Aorta (tissue), 5 donors: ENCODE measurements around the gene CBY1. TPM values are rescaled to one million over a fixed set of nuclear protein-coding genes. Genes with fewer than 3 reads are reported as not detected.
"Not testable (repeated sequence)": the region's sequence is repeated elsewhere in the genome, so short reads cannot be mapped to it uniquely, and the experiment has no call there.

Source experiments
- ATAC-seq: fragments of 200-7000 bp; cut with Tn5 transposase; one replicate; pipeline ENCODE4 v1.9.1; 2022; ENCODE audit warnings: moderate library complexity; ENCODE audit not compliant: low FRiP score
- DNase-seq, 2 donors: peaks; one replicate each; pipeline ENCODE4 v3.0.0-alpha.2; 2020
- H3K27ac ChIP-seq, 2 donors: one replicate each; pipeline ENCODE4 v1.5.1; 2013; ENCODE audit warnings: low read length in 2 of 2, mild to moderate bottlenecking in 2 of 2, moderate library complexity in 2 of 2, control low read depth in 1 of 2, inconsistent platforms in 1 of 2, low read depth in 1 of 2
- H3K27me3 ChIP-seq, 2 donors: one replicate each; pipeline ENCODE4 v1.6.1; 2013; ENCODE audit warnings: control low read depth in 1 of 2, low read length in 1 of 2, mild to moderate bottlenecking in 1 of 2, moderate library complexity in 1 of 2; ENCODE audit not compliant: insufficient read depth in 2 of 2, control insufficient read depth in 1 of 2
- H3K36me3 ChIP-seq, 2 donors: one replicate each; pipeline ENCODE4 v1.6.1; 2013; ENCODE audit warnings: control low read depth in 1 of 2, low read length in 1 of 2, mild to moderate bottlenecking in 1 of 2; ENCODE audit not compliant: insufficient read depth in 2 of 2, control insufficient read depth in 1 of 2
- H3K4me1 ChIP-seq, 2 donors: one replicate each; pipeline ENCODE4 v1.6.1; 2013; ENCODE audit warnings: low read length in 2 of 2, control low read depth in 1 of 2, mild to moderate bottlenecking in 1 of 2, moderate library complexity in 1 of 2; ENCODE audit not compliant: insufficient read depth in 2 of 2, control insufficient read depth in 1 of 2
- H3K4me3 ChIP-seq, 2 donors: one replicate each; pipeline ENCODE4 v1.5.1; 2013; ENCODE audit warnings: low read length in 2 of 2, control low read depth in 1 of 2, mild to moderate bottlenecking in 1 of 2
- H3K9me3 ChIP-seq: one replicate; pipeline ENCODE4 v1.6.1; 2013; ENCODE audit warnings: mild to moderate bottlenecking, low read length; ENCODE audit not compliant: control insufficient read depth
- WGBS, 2 donors: extraction: QIAGEN DNeasy Blood & Tissue Kit; methylation state at CpG; one replicate each; pipeline ENCODE4 v1.1.7; 2013; 5-methylcytosine and 5-hydroxymethylcytosine counted together
- intact Hi-C, 2 donors: fragments of 100-400 bp; cut with DNase I; formaldehyde crosslinking; loops; one replicate each; pipeline versions ENCODE4 v1.14.2 to v1.15.0; 2022
- polyA plus RNA-seq, 2 donors: library from polyadenylated mRNA; stranded (reverse); fragments of 200-250 nt; gene quantifications; one replicate each; pipeline ENCODE4 v1.2.3, GENCODE V29; 2013
- total RNA-seq, 2 donors: library from RNA; stranded (reverse); fragmentation: NEBNext Ultra II Directional; extraction: Animal tissue kit (Norgen Biotek cat#: 25700); gene quantifications; one replicate each; pipeline ENCODE4 v1.2.1, GENCODE V29; 2021
- donor health status: healthy with polysubstance abuse.
- donor health status: Bipolar disorder and iron deficiency.
- donor health status: DM: no; HTN: no; CAD: no.
- donor health status: DM: no; HTN: no; CAD: no.
- donor health status: DM: yes; HTN: yes; CAD: no.

CBY1 gene
- total and polyA plus RNA-seq, 4 donors, result 24.0 to 66.5 (median 49.9) TPM

DNA sequence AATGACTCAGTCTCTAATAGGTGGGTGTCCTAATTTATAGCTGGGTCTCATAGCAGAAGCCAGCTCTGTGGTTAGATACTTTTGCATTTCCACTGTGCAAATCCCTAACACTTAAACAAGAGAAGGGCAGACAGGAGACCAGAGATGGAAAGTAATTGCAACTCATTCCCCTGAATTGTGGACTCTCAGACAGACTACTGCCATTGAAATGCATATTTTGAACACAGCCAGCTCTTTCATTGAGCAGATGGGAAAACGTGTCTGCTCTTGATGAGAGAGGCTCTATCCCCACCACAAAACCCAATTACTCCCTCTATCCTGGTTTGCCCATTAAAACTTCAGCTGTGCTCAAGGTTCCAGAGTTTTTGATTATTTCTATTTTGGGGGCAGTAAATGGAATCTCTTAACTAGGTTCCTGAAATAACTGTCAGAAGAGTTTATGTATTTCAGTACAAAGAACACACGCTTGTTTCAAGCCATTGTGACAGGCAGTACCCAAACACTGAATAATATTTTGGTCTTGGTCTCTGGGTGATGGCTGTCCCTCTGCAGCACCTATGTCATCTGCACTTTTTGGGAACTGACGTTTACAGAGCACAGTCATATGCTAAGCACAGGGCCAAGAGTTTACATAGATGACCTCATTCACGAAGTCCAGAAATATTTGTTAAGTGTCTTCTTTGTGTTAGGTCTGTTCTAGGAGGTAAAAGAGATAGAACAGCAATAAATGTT, 41.9 kb upstream of the CBY1 start:
- no peaks in the 10 kb centered on the region for H3K36me3 ChIP-seq
- DNase-seq (no peak), ATAC-seq (no peak)
- H3K9me3 ChIP-seq, result no peaks in the 10 kb centered on the region
- no peaks in the 10 kb centered on the region for H3K4me1 ChIP-seq
- no peaks in the 10 kb centered on the region for H3K27me3 ChIP-seq
- no peak overlapping the region for H3K27ac ChIP-seq
- intact Hi-C loops, result no loop called here
- WGBS, 2 donors, result 41 to 48% methylated on average over 4 of the region's 4 CpGs
- no peak overlapping the region for H3K4me3 ChIP-seq

DNA sequence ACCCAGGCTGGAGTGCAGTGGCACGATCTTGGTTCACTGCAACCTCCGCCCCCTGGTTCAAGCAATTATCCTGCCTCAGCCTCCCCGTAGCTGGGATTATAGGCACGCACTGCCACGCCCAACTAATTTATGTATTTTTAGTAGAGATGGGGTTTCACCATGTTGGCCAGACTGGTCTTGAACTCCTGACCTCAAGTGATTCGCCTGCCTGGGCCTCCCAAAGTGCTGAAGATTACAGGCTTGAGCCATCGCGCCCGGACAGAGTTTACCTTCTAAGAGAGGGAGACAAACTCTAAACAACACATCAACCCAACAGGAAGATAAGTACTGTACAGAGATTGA, 41.4 kb upstream of the CBY1 start:
- intact Hi-C loops, DNase-seq, ATAC-seq, H3K27ac ChIP-seq, H3K27me3 ChIP-seq, H3K4me3 ChIP-seq, H3K36me3 ChIP-seq, H3K9me3 ChIP-seq, H3K4me1 ChIP-seq: not testable (repeated sequence)
- WGBS, 2 donors, result 94 to 95% methylated on average over 9 of the region's 9 CpGs

DNA sequence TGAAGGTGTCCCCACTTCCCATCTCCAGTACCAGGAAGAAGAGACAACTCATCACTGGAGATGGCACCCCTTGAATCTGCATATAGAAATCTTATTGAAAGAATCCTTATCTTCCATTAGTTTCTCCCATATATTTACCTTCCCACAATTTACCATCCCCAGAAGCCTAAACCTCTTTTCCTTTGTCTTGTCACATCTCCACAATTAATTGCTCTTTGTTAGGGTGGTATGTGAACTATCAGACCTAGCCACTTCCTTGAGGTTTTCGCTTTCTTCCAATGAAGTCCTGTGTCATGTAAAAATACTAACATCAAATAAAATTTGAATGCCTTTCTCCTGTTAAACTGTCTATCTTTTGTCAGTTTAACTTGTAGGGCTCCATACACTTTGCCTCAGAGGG, 38.2 kb upstream of the CBY1 start:
- 98 to 99% methylated on average over 1 of the region's 1 CpG for WGBS, 2 donors
- Histone ChIP-seq H3K36me3 (no peaks in the 10 kb centered on the region), H3K4me3 (no peak overlapping the region), H3K27ac (no peak overlapping the region), H3K9me3 (no peaks in the 10 kb centered on the region), H3K27me3 (no peaks in the 10 kb centered on the region), H3K4me1 (no peaks in the 10 kb centered on the region)
- DNase-seq (no peak), ATAC-seq (no peak)
- intact Hi-C loops, result no loop called here

DNA sequence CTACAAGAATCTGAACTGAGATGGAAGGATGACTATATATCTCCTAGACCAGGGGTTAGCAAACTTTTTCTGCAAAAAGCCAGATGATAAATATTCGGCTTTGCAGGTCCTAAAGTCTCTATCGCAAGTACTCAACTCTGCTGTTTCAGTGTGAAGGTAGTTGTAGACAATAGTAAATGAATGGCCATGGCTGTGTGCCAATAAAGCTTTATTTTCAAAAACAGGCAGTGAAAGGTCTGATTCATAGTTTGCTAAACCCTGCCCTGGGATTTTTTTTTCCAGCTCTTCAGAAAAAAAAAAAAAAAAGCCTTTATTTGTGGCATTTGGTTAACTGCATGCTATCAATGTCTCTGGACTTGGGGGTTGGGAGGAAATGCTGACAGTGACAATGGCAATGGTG, 37.8 kb upstream of the CBY1 start:
- intact Hi-C loops, result no loop called here
- Histone ChIP-seq H3K27ac (no peak overlapping the region), H3K4me1 (no peaks in the 10 kb centered on the region), H3K9me3 (no peaks in the 10 kb centered on the region), H3K4me3 (no peak overlapping the region), H3K27me3 (no peaks in the 10 kb centered on the region), H3K36me3 (no peaks in the 10 kb centered on the region)
- 96 to 98% methylated on average over 2 of the region's 2 CpGs for WGBS, 2 donors
- no peak for ATAC-seq
- DNase-seq, result no peak

DNA sequence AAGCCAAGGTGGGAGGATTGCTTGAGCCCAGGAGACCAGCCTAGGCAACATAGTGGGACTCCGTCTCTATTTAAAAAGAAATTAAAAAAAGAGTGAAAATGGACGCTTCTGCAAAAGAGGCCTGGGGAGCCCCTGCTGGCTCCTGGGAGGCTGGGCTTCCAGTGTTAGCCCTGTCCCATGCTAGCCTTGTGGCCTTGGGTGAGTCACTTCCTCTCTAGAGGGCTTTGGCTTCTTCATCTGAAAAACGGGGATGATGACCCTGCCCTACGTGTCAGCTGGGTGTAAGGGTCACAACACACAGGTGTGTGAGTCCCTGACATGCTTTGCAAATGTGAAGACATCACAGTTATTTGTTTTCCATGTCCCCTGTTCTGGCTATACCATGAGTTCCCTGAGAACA, 33.1 kb upstream of the CBY1 start:
- no peaks in the 10 kb centered on the region for H3K4me1 ChIP-seq
- no peaks in the 10 kb centered on the region for H3K36me3 ChIP-seq
- no peak overlapping the region for H3K27ac ChIP-seq
- DNase-seq, result no peak
- no peaks in the 10 kb centered on the region for H3K27me3 ChIP-seq
- no peak for ATAC-seq
- H3K9me3 ChIP-seq, result no peaks in the 10 kb centered on the region
- 83 to 91% methylated on average over 4 of the region's 4 CpGs for WGBS, 2 donors
- intact Hi-C loops, result no loop called here
- H3K4me3 ChIP-seq, result no peak overlapping the region

DNA sequence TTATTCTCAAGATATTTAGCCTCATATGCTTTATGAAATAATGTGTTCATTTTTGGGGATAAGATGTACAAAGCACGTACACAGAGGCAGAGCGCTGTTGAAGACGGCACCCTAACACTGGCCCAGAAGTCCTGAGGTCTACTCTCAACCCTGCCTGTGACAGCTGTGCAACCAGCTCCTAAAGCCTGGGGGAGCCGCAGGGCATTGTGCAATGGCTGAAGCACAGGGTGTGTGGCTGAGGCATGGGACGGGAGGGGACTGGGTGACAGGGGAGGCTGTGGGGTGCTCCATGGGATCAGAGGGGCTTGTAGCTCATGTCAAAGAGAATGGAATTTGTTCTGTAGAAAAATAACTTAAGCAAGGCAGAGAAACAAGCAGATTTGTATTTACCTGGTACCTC, 28.0 kb upstream of the CBY1 start:
- Histone ChIP-seq H3K4me3 (no peak overlapping the region), H3K4me1 (no peaks in the 10 kb centered on the region), H3K27ac (no peak overlapping the region), H3K9me3 (no peaks in the 10 kb centered on the region), H3K27me3 (no peaks in the 10 kb centered on the region), H3K36me3 (no peaks in the 10 kb centered on the region)
- DNase-seq (no peak), ATAC-seq (no peak)
- intact Hi-C loops, result no loop called here
- WGBS, 2 donors, result 90 to 92% methylated on average over 5 of the region's 5 CpGs

DNA sequence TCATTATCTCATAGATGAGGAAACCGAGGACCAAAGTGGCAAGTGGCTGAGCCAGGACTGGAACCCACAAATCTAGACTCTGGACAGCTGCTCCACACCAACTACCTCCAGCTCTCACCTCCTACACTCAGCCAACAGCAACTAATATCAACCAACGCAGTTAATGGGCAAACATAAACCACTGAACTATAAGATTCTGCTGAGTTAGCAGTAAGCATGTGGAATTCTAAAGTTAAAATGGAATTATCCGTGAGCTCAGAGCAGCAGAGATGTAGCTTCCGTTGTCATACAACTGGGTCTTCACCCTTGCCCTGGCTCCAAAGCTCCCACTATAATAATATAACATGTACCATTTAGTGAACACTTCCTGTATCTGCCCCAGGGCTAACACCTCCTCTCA, 27.3 kb upstream of the CBY1 start:
- intact Hi-C loops, result no loop called here
- 81 to 85% methylated on average over 4 of the region's 4 CpGs for WGBS, 2 donors
- H3K27me3 ChIP-seq, result no peaks in the 10 kb centered on the region
- no peaks in the 10 kb centered on the region for H3K4me1 ChIP-seq
- no peak overlapping the region for H3K27ac ChIP-seq
- no peaks in the 10 kb centered on the region for H3K36me3 ChIP-seq
- H3K4me3 ChIP-seq, result no peak overlapping the region
- ATAC-seq (no peak), DNase-seq (no peak)
- no peaks in the 10 kb centered on the region for H3K9me3 ChIP-seq

DNA sequence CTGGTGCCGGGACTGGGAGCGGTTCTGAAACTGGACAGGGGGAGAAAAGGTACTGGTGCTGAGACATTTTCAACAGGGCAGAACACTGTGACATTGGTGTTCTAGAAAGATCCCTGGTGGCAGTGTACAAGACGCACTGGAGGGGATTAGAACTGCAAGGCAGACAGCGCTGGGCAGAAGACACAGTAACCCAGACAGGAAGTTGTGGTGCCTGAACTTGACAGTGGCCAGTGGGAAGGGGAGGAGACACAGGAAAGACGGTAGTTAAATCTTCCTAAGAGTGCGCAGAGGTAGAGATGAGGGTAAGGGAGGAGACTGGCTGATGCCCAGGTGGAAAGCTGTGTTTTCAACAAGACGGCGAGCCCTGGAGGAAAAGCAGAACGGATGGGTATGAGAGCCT, 24.7 kb upstream of the CBY1 start:
- no peak for ATAC-seq
- Histone ChIP-seq H3K9me3 (no peaks in the 10 kb centered on the region), H3K27me3 (no peaks in the 10 kb centered on the region), H3K27ac (no peak overlapping the region), H3K4me3 (no peak overlapping the region), H3K36me3 (no peaks in the 10 kb centered on the region), H3K4me1 (no peaks in the 10 kb centered on the region)
- intact Hi-C loops, result no loop called here
- 89 to 91% methylated on average over 9 of the region's 9 CpGs for WGBS, 2 donors
- DNase-seq, result no peak

DNA sequence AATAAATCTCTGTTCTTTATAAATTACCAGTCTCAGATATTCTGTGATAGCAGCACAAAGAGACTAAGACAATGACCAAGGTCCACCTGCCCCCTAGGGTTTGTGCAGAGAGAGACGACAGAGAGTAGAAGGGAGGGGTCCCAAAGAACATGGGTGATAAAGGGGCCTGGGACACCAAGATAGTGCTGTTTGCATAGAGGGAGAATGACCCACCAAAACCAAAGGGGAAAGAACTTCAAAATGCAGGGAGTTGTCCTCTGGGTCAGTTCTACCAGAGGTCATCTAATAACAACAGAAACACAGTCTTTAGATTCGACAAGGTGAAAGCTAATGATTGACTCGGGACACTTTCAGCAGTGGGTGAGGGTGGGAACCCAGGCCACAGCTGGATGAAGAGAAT, 23.9 kb upstream of the CBY1 start:
- WGBS, 2 donors, result 85 to 87% methylated on average over 3 of the region's 3 CpGs
- no peak overlapping the region for H3K27ac ChIP-seq
- ATAC-seq (no peak), DNase-seq (no peak)
- H3K27me3 ChIP-seq, result no peaks in the 10 kb centered on the region
- intact Hi-C loops, result no loop called here
- H3K9me3 ChIP-seq, result no peaks in the 10 kb centered on the region
- no peaks in the 10 kb centered on the region for H3K4me1 ChIP-seq
- H3K36me3 ChIP-seq, result no peaks in the 10 kb centered on the region
- no peak overlapping the region for H3K4me3 ChIP-seq
